8988T (cell line): ENCODE data around the gene NR4A1.
A peak's percentile ranks its signal among the peaks of the same experiment; 100 is the strongest.

Experiments
- DNase-seq: peaks from one replicate; pipeline ENCODE4 v3.0.0; 2011

NR4A1 gene

DNA sequence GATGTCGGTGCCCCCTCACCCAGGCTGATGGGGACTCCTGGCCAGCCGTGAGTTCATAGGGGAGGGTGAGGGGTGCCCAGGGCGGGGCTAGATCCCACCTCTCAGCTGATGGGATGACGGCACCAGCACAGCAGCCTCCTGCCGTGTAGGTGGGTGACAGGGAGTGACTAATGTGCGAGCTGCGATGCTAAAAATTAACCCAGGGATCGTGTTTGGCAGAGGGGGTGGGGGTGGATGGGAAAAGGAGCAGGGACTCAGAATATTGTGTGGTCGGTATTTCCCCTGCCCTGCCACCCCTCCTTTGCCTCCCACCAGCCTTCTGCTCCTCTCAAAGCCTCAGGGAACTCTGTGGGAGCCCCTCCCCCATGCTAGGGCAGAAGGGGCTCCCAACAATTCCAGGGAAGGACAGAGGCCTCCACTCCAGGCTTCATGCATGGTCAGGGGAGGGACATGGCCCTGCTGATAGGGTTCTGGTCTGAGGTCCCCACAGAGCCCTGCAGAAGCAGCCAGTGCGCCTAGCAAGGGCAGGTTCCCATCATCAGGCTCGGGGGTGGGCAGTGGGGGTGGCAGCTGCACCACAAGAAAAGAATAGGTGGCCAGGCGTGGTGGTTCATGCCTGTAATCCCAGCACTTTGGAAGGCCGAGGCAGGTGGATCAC lies 32.0 kb upstream of the NR4A1 start:
- no peak for DNase-seq

DNA sequence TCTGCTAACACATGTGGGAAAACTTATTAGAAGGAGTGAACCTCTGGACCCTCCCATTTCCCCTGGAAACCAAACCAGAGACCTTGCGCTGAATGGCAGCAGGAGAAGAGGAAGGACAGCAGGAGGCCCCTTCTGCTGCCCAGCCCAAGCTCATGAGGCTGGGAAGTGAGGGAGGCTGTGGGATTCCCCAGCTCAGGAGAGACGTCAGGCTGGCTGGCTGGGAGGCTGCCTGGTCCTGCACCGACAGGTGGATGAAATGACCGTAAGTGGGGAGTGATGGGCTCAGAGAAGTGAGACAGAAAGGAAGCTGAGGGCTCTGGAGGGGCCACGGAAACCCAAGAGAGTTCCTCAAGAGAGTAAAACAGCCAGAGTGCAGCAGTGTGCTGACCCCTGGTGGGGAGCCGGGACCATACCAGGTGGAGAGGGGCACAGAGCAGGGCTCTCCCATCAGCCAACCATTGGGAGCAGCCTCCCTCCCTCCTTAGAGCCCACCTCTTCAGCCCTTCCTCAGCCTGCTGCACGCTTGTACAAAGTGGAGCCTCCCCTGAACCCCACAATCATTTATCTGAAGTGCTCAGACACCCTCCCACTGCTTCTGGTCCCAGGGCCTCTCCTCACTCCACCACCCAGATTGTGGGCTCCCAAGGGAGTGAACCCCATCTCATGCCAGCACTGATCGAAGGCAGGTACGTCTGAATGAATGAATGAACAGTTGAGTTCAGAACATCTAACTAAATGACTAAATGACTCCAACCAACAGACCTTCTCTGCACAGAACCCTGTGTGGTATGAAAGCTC lies 30.5 kb upstream of the NR4A1 start:
- DNase-seq, result peak; percentile 91

DNA sequence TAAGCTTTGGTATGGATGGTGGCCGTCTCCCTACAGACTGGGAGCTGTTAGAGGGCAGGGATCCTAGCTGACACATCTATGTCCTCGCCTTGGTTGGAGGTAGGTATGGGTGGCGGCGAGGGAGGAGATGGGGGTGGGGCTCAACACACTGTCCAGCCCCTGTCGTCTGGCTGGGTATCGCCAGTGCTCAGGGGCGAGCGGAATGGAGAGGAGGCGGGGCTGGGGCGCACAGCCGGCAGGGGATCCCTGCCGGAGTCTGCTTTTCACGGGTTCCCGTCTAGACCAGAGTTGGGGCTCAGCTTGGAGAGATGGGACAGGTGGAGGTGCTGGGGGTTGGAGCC lies 28.4 kb upstream of the NR4A1 start:
- DNase-seq, result peak; percentile 85

DNA sequence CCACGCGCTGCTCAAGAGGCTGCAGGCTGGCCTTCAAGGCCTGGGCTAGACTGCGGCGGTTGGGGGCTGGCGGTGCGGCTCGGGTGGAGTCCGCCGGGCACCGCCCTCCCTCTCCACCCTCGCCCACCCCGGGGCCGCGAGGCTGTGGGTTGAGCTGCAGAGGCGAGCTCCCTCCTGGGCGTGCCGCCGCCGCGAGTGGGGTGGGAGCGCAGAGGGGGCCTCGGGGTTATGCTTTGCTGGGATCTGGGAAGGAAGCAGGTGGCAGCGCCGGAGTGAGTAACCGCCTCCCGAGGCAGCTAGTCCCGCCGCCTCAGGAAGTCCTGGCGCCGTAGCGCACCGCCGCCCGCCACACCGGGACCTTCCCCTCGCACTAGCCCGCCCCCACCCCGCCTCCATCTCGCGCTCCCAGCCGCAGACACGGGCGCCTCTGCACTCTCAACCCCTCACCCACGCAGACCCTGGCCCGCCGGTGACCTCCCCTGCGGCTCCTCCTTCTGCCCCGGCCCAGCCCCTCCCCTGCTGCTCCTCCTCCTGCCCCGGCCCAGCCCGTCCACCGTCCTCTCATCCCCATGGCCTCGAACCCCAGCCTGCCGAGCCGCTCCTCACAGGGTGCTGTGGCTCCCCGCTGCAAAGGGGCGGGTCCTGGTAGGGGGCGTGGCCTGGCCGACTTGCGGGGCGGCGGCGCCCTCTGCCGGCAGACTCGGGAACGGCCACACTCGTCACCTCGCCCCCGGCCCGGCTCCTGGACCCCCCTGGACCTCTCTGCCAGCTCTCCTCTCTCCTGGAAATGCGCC lies 27.9 kb upstream of the NR4A1 start:
- peak; percentile 93 for DNase-seq

DNA sequence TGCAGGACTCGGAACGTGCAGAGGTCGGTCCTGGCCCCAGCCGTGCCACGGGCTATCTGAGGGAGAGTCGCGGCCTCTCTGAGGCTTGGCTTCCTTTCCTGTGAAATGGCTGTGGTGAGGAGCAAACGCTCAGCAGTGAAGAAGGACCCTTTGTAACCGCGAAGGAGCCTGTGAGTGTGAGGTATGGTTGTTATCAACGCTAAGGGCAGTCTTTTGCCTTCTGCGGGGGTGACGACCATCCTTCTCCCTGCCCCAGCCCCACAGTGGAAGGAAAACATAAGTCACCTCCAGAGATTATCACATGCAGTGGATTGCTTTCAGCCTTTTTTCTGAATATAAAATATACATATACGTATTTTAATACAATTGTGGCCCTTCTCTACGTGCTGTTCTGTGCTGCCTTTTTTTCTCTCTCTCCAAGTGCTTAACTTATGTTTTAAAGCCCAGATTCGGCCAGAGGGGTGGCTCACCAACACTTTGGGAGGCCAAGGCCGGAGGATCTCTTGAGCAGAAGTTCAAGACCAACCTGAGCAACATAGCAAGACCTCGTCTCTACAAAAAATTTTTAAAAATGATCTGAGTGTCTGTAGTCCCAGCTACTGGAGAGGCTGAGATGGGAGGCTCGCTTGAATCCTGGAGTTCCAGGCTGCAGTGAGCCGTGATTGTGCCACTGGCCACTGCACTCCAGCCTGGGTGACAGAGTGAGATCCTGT lies 27.1 kb upstream of the NR4A1 start:
- no peak for DNase-seq

DNA sequence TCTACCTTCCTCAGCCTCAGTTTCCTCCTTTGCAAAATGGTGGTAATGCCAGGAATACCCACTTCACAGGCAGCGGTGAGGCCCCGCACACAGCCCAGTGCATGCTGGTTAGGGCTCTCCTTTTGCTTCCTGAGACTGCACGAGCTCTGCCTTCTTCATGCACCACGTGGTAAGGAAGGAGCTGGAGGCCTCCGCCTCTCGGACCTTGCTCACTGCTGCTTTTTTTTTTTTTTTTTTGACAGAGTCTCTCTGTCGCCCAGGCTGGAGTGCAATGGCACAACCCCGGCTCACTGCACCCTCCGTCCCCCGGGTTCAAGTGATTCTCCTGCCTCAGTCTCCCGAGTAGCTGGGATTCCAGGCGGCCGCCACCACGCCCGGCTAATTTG lies 26.4 kb upstream of the NR4A1 start:
- DNase-seq, result no peak

DNA sequence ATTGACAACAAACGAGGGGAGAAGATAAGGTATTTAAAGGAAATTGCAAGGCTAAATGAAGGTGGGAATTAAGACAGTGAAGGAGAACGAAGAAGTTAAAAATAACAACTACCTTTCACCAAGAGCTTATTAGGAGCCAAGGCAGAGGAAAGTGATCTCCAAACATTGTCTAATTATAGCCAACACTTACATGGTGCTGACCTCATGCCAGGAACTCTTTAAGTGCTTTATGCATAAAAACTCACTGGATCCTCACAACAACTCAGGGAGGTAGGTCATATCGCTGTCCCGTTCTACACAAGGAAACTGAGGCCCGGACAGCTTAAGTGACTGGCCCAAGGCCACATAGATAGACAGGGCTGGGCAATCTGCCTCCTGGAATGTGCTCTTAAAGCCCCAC lies 25.0 kb upstream of the NR4A1 start:
- no peak for DNase-seq

DNA sequence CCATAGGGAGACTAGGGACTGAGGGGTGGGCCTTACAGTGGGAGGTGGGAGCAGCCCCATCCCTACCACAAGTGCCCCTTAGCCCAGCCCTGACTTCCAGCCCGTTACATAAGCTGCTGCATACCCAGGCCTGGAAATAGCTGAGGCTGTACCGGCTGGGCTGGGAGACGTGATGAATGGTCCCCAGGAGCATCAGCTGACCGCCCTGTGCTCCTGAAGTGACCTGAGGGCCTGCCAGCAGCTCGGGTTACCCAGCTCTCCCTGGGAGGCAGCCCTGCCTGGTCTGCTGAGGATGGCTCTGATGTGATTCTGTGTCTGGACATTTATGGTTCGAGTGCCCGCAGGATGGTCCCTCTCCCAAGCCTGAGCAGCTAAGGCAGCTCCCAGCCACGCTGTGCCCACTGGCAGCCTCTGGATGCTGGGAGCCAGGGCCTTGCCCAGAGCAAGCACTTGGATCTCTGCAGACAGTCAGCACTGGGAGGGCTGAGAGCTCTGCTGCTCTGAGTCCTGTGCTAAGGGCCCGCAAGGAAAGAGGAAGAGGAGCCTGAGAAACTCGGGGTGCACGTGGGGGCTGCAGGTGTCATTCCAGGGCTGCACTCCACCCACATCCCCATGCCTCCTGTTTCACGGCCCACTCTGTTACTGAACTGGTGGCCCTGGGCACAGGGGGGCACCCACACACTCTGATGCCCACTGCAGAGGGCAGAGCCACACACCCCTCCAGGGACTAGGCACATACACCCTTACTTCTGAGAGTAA lies 24.0 kb upstream of the NR4A1 start:
- DNase-seq, result no peak

DNA sequence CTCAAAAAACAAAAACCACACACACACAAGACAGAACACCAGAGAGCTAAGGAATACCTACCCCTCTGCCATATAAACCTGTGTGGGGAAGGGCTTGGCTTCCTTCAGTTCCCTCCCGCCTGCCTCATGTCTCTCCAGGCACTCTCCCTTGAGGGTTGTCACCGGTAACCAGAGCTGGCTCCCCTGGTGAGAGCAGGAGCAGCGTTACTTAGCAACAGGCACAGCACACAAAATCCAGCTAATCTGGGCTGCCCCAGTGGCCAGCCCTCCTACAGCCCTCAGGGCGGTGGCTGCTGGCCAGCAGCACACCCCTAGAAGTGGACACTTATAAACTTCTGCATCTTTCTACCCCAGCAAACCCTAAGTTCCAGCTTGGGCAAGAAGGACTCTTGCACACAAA lies 21.6 kb upstream of the NR4A1 start:
- DNase-seq, result no peak

DNA sequence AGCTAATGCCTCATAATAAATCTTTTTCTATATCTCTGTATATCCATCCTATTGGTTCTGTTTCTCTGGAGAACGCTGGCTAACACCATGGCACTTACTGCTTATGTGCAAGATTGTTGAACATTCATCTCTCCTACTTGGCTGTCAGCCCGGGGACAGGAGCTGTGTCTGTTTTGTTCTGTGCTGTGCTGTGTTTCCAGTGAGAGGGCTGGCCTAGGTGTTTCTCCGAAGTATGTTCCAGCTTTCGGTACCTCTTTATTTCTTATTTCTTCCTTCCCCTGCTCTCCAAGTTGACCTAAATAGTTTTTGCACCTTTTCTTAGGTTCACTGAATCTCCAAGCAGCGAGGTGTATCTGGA lies 18.8 kb upstream of the NR4A1 start:
- no peak for DNase-seq

DNA sequence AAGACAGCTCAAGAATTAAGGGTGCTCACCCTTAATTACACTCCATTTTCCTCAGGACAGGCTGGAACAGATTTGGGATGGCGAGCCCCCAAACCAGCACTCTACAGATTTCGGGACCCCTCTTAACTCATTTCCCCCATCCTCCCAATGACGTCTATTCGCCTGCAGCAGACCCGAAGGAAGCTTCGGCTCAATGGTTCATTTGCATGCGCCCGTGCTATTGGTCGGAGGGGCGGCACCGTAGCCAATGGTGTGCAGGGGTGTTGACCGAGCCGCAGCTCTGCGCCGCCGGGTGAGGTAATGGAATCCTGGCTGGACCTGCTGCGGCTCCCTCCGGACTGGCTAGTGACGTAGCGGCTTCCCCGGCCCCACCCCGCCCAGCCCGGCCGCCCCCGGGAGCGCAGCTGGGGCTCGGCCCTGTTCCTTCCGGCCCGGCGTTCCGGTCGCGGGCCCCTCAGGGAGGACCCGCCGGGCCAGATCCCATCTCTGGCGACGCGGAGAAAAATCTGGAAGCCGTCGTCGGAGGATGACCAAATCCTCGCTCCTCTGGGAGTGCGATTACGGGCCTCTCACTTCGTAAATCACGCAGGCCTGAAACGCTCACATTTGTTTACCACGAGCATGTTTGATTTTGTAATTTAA lies 18.3 kb upstream of the NR4A1 start:
- DNase-seq, result peak; percentile 99

DNA sequence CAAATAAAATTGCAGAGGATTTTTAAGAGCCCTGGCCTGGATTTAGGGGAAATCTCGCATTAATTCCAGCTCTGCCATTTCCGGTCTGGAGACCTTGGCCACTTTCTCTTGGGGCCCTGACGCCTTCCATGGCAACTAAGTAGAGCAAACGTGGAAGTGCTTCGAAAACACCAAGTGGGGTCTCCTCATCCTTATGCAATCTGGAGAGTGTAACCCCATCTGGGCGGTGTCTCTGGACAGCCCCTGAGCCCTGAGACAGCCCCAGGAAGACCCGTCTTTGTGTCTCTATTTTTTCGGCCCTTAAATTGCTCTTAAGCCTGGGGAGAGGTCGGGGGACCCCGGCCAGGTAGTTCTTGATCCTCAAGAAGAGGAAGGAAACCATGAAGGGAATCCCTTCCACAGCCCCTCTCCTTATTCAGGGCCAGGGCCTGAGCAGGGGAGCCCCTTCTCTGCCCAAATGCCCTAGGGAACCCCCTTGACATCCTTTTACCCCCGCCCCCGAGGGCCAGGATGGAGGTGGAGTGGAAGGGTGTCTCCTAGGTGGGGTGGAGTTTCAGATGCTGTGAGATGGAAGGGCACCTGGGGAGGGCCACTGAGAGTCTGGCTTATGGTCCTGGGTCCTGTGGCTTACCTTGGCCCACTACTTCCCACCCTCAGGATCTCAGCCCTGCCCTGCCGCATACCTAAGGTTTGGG lies 17.6 kb upstream of the NR4A1 start:
- no peak for DNase-seq

DNA sequence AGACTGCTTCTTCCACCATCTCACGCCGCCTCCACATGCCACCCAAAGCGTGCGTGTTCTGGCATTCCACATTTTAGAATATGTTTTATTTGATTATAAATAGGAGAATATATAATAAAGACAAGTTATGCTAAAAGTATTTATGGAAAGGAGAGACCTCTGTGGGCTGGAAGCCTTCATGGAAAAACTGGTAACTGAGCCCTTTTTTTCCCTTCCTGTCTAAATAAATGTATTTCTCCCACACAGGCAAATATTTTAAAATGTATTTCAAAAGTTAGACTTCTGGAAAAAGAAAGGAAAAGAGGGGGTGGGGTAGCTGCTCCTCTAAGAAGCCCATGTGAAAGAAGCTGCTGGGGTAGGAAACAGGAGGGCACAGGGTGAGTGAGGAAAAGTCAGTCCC lies 16.1 kb upstream of the NR4A1 start:
- DNase-seq, result no peak

DNA sequence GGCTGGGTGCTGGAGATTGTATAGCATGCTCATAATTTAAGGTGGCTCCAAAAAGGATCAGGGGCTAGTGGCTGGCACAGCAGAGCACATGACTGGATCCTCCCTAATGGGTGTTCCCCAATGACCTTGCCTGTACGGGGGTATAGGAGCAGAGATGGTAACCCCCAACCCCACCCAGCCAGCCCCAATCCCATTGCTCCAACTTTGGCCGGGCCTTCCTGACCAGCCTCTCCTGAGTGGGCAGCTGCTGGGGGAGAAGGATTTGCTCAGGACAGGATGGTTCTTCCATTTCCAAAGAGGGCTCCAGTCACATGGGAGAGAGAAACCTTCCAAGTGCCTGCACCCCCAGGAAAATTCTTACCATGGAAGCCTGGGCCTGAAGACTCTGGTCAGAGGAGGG lies 15.3 kb upstream of the NR4A1 start:
- DNase-seq, result no peak

DNA sequence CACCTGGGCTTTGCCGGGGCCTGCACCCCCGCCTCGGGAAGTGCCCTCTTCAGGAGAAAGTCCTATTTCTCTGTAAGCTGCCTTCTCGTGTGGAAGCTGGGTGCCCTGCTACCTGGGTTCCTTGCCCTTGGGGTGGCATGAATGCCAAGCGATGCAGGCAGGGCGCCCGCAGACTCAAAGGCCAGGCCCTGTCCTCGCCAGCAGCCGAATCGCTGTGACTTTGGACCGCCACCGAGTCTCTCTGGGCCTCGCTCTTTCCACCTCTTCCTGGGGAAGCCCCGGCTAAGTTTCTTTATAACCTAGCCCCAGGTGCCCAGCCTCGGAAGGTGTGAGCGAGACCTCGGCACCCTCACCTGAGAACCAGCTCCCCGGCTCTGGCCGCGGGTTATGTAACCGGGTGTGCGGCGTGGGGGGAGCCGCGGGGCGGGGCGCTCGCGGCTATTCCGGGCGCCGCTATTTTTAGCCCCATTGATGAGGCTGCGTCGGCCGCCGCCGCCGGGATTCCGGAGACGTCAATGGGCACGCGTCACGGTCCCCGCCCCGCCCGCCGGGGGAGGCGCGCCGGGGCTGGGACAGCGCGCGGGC lies 14.6 kb upstream of the NR4A1 start:
- DNase-seq, result peak; percentile 87

DNA sequence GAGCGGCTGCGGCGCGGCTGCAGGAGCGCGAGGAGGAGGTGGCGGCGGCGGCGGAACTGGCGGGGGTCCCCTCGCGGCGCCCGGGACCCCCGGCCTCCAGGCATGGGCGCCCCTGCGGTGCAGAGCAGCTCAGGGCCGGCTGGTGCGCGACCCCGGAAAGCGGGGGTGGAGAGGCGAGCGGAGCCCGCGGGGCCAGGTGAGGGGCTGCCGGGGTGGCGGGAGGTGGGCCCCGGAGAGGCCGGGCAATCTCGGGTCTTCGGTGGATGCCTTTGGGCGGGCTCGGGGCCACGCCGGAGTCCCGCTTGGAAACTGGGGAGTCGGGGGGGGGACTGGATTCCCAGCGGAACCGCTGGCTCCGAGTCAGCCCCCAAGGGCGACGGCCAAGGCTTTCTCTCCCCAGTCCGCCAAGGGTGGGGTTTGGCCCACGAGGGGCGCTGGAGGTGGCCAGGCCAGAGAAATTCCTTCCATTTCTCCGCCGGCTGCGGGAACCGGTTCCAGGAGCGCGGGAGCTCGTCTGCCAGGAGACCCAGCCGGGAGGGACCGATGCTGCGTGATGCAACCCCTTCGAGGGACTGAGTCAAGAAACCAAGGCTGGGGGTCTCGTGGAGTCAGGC lies 13.9 kb upstream of the NR4A1 start:
- DNase-seq, result peak; percentile 78

DNA sequence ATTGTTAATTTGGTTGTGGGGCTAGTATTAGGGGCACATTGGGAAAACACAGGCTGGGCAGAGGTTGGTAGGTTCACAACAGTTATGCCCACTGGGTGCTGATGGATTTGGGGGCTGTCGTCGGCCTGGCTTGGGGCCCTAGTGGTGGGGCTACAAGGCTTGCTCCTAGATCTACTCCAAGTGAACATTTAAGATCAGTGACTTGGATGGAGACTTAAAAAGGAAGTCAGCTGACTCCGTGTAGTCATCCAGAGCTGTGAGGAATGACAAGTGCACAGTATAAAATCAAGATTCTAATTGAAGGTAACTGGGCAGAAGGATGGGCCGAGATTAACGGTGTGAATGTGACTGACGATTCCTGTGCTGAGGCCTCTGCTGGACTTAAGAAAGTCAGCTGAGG lies 12.8 kb upstream of the NR4A1 start:
- DNase-seq, result no peak

DNA sequence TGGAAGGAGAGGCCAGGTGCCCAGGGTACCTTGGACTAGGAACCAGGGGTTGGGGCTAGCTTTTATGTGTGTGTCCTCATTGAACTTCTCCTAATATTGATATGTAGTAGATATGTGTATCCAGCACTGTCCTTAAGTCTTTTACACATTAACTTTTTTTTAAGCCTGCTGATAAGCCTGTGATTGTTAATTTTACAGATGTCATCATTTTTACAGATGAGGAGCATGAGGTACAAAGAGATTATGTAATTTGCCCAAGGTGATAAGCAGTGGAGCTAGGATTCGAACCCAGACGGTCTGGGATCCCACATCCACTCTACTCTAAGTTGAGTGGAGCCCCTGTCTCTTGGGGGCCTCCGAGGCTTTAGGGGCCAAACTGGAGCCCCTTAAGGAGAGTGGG lies 10.2 kb upstream of the NR4A1 start:
- DNase-seq, result no peak

DNA sequence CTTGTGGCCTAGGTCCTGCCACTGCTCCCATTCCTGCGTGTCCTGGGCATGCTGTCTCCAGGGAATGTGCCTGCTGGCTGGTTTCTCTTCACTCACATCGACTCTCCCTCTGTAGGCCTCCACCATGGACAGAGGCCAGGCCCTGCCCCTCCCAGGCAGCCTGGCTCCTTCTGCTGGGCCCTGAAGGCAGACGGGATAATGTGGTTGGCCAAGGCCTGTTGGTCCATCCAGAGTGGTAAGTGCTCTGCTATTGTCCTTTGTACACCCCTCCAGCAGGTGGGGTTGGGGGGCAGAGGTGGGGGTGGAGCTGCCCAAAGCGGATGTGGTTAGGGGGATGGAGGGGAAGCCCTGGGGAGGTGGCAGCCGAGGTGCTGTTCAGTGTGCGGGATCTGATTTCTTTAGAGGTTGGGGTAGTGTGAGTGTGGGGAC lies 9.5 kb upstream of the NR4A1 start:
- DNase-seq, result no peak

DNA sequence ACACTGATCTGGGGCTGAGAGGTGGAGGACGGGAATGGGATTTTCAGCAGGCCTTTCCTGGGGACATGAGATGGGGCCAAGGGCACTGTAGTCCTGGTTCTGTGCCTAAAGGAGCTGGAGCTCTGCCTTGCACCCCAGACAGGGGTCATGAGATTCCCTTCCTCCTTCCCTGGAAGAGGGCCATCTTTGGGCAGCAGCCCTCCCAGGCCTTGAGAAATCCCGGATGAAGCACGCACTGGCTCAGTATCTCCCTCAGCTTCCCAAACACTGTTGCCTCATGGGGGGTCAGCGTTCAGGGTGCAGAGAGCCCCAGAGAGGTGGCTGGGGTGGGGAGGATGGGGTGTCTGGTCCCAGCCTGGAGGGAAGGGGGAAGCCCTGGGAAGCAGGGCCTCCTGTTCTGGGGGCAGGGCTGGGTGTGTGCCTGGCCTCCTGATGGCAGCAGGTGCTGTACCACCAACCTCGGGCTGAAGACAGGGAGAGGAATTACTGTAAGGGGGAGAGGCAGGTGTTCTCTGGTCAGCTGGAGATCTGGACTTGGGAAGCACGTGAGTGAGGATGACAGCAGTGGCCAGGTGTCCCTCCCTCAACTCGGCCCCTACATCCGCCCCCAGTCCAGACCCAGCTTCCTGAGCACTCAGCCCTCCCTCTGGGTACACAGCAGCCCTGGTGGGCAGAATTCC lies 8.4 kb upstream of the NR4A1 start:
- DNase-seq, result no peak
